GM19324 (cell line): Measurements from ENCODE around the gene F2RL3.

Source experiments
- ATAC-seq: cut with Tn5 transposase; IDR thresholded peaks from one replicate; pipeline ENCODE4 v1.9.1; 2021; ENCODE audit warnings: mild to moderate bottlenecking, moderate library complexity; ENCODE audit not compliant: unreplicated experiment, low FRiP score

Gene F2RL3

GRCh38 chr19:16888629-16889365 lies at the start of gene F2RL3:
Gene F2RL3 (plus strand): TSS chr19:16888999. CDS start chr19:16889190, 191 bp downstream.
- no peak for ATAC-seq

GRCh38 chr19:16841391-16841926 lies 47.3 kb upstream of the F2RL3 start:
- ATAC-seq: no peak

GRCh38 chr19:16846901-16847300 lies 41.9 kb upstream of the F2RL3 start:
- ATAC-seq: no peak

GRCh38 chr19:16847430-16847829 lies 41.4 kb upstream of the F2RL3 start:
- no peak for ATAC-seq

- ATAC-seq: no peak
Observed at GRCh38 chr19:16849168-16849567, 39.6 kb upstream of the F2RL3 start.

- no peak for ATAC-seq
Observed at GRCh38 chr19:16850133-16850532, 38.7 kb upstream of the F2RL3 start.

GRCh38 chr19:16851031-16851712 lies 37.6 kb upstream of the F2RL3 start:
- no peak for ATAC-seq

- no peak for ATAC-seq
Observed at GRCh38 chr19:16853066-16853465, 35.7 kb upstream of the F2RL3 start.

- ATAC-seq: no peak
Observed at GRCh38 chr19:16856091-16856490, 32.7 kb upstream of the F2RL3 start.

GRCh38 chr19:16859626-16860025 lies 29.2 kb upstream of the F2RL3 start:
- ATAC-seq: no peak

GRCh38 chr19:16860118-16860517 lies 28.7 kb upstream of the F2RL3 start:
- ATAC-seq: no peak

- no peak for ATAC-seq
Observed at GRCh38 chr19:16861011-16861410, 27.8 kb upstream of the F2RL3 start.

GRCh38 chr19:16861834-16862233 lies 27.0 kb upstream of the F2RL3 start:
- ATAC-seq: no peak

- no peak for ATAC-seq
Observed at GRCh38 chr19:16862826-16863415, 25.9 kb upstream of the F2RL3 start.

GRCh38 chr19:16867211-16867610 lies 21.6 kb upstream of the F2RL3 start:
- no peak for ATAC-seq

- ATAC-seq: no peak
Observed at GRCh38 chr19:16868423-16869130, 20.2 kb upstream of the F2RL3 start.

GRCh38 chr19:16869331-16869972 lies 19.3 kb upstream of the F2RL3 start:
- no peak for ATAC-seq

GRCh38 chr19:16871871-16872270 lies 16.9 kb upstream of the F2RL3 start:
- no peak for ATAC-seq

- no peak for ATAC-seq
Observed at GRCh38 chr19:16872728-16873127, 16.1 kb upstream of the F2RL3 start.

GRCh38 chr19:16873594-16873993 lies 15.2 kb upstream of the F2RL3 start:
- ATAC-seq: no peak
